ENCODE results near the gene PURA. TPM values are rescaled to one million over a fixed set of nuclear protein-coding genes. Genes with fewer than 3 reads are reported as not detected.

Gene PURA
- polyA plus RNA-seq, 2 of the 4 experiments (the other 2 are of a cell fraction): 4.5 to 12.7 TPM

- ChIA-PET CTCF (interaction anchor here (1.0 to 1.7 kb wide), 5 partner anchors 11 to 353 kb away, joined by 3 to 9 read pairs (median 3); partner anchors contain the start of gene HBEGF), POLR2A (no interaction called here)
- H3K4me2 ChIP-seq: no peak overlapping the region
- no peaks in the 10 kb centered on the region for H3K9me3 ChIP-seq
- peaks cover 2% of the 10 kb centered on the region; the same call in 2 of the 3 replicates for H3K4me1 ChIP-seq
- TF ChIP-seq SMC3 (IDR thresholded peaks at IDR 0.05): no peak
- no peak for TF ChIP-seq FOXS1 (CRISPR knock-in tag; IDR thresholded peaks at IDR 0.05)
- TF ChIP-seq SREBF2 (IDR thresholded peaks at IDR 0.05): no peak
- no peak for TF ChIP-seq RAD21 (conservative IDR thresholded peaks at IDR 0.05 in 1 of 2, IDR thresholded peaks at IDR 0.05 in 1 of 2)
- TF ChIP-seq MAZ (IDR thresholded peaks at IDR 0.05; ENCODE audit: borderline replicate concordance, low read depth, low read length): no peak
- TF ChIP-seq MYC (IDR thresholded peaks at IDR 0.05; ENCODE audit: borderline replicate concordance, low read length): no peak
- DNase-seq (ENCODE audit: low read depth in 1 of 2, low spot score in 1 of 2) (no peak), FAIRE-seq (no peak), ATAC-seq (no peak)
- no peak overlapping the region for H3K4me3 ChIP-seq
- 70% methylated on average over 3 of the region's 3 CpGs for WGBS (ENCODE audit: missing lambda C conversion rate)
- H3K27ac ChIP-seq: no peak overlapping the region
Observed at GRCh38 chr5:140140435-140140834, 26.5 kb downstream of the PURA start.

GRCh38 chr5:140141241-140141640 is 27.3 kb downstream of the PURA start:
- CTCF ChIA-PET: interaction anchor here (1.2 to 8.4 kb wide), 5 partner anchors 6 to 67 kb away, joined by 3 to 143 read pairs (median 114); partner anchors contain the start of gene PURA
- Histone ChIP-seq H3K4me3 (no peak overlapping the region), H3K4me2 (no peak overlapping the region), H3K4me1 (peaks cover 5% of the 10 kb centered on the region; the same call in 2 of the 3 replicates), H3K9me3 (no peaks in the 10 kb centered on the region), H3K27ac (no peak overlapping the region)
- FAIRE-seq (no peak), DNase-seq (ENCODE audit: low read depth in 1 of 2, low spot score in 1 of 2) (no peak), ATAC-seq (no peak)
- POLR2A ChIA-PET: no interaction called here
- TF ChIP-seq HOXA7 (CRISPR knock-in tag; IDR thresholded peaks at IDR 0.05) (no peak), MYC (IDR thresholded peaks at IDR 0.05; ENCODE audit: borderline replicate concordance, low read length) (no peak), TFCP2L1 (CRISPR knock-in tag; IDR thresholded peaks at IDR 0.05) (no peak), FOSB (CRISPR knock-in tag; IDR thresholded peaks at IDR 0.05) (no peak), HOXB5 (CRISPR knock-in tag; IDR thresholded peaks at IDR 0.05) (no peak), EHMT2 (IDR thresholded peaks at IDR 0.05; ENCODE audit: low read depth) (no peak), HOXB13 (CRISPR knock-in tag; IDR thresholded peaks at IDR 0.05; ENCODE audit: low read depth) (no peak), CBX8 (IDR thresholded peaks at IDR 0.05) (no peak), CBX2 (IDR thresholded peaks at IDR 0.05; ENCODE audit: borderline replicate concordance, low read depth) (no peak), JUN (IDR thresholded peaks at IDR 0.05) (no peak), ZC3H11A (IDR thresholded peaks at IDR 0.05) (no peak), CEBPB (IDR thresholded peaks at IDR 0.05) (no peak), NPAS2 (CRISPR knock-in tag; IDR thresholded peaks at IDR 0.05; ENCODE audit: borderline replicate concordance) (no peak)

GRCh38 chr5:140142246-140142645 is 28.3 kb downstream of the PURA start:
- ATAC-seq: no peak
- Histone ChIP-seq H3K9me3 (no peaks in the 10 kb centered on the region), H3K27ac (no peak overlapping the region), H3K4me3 (no peak overlapping the region), H3K4me1 (peaks cover 5% of the 10 kb centered on the region; the same call in 2 of the 3 replicates), H3K4me2 (no peak overlapping the region)
- FAIRE-seq: no peak
- ChIA-PET CTCF (interaction anchor here (1.7 to 8.4 kb wide), 5 partner anchors 7 to 68 kb away, joined by 12 to 143 read pairs (median 114); partner anchors contain the start of gene PURA), POLR2A (no interaction called here)
- 30% methylated on average over 5 of the region's 5 CpGs for WGBS (ENCODE audit: missing lambda C conversion rate)
- TF ChIP-seq RAD21 (conservative IDR thresholded peaks at IDR 0.05 in 1 of 2, IDR thresholded peaks at IDR 0.05 in 1 of 2) (no peak), ZFP36 (IDR thresholded peaks at IDR 0.05; ENCODE audit: borderline replicate concordance, partially characterized antibody) (no peak), HOXA7 (CRISPR knock-in tag; IDR thresholded peaks at IDR 0.05) (no peak), TFCP2L1 (CRISPR knock-in tag; IDR thresholded peaks at IDR 0.05) (no peak), HOXB5 (CRISPR knock-in tag; IDR thresholded peaks at IDR 0.05) (no peak), PHF8 (IDR thresholded peaks at IDR 0.05; ENCODE audit: borderline replicate concordance, low read depth) (no peak), KDM5A (IDR thresholded peaks at IDR 0.05) (no peak), MAFK (IDR thresholded peaks at IDR 0.05; ENCODE audit: partially characterized antibody) (no peak), FOSL2 (IDR thresholded peaks at IDR 0.05) (no peak), FOSL2 (CRISPR knock-in tag; IDR thresholded peaks at IDR 0.05) (no peak), EHMT2 (IDR thresholded peaks at IDR 0.05; ENCODE audit: low read depth) (no peak), SMC3 (IDR thresholded peaks at IDR 0.05) (no peak), TP53 (CRISPR knock-in tag; IDR thresholded peaks at IDR 0.05) (no peak), NR3C1 (IDR thresholded peaks at IDR 0.05) (no peak)
- no peak for DNase-seq (ENCODE audit: low read depth in 1 of 2, low spot score in 1 of 2)
